ENCODE results near the gene GMEB1.
"Not testable (repeated sequence)": the region's sequence is repeated elsewhere in the genome, so short reads cannot be mapped to it uniquely, and the experiment has no call there.

GMEB1 gene

GRCh38 chr1:28675924-28676257 is 7.3 kb downstream of the GMEB1 start:
- no peak overlapping the region for H3K4me3 ChIP-seq (ENCODE audit: low read depth, low read length)
- H3K27ac ChIP-seq (ENCODE audit: low read depth, low read length) = no peak overlapping the region

GRCh38 chr1:28680151-28680550 is 11.6 kb downstream of the GMEB1 start:
- no peak overlapping the region for H3K27ac ChIP-seq (ENCODE audit: low read depth, low read length)
- H3K4me3 ChIP-seq (ENCODE audit: low read depth, low read length) = no peak overlapping the region
- H3K9me3 ChIP-seq (ENCODE audit: control insufficient read depth, insufficient read depth, low read length) = no peaks in the 10 kb centered on the region
- H3K9ac ChIP-seq (ENCODE audit: low read depth, low read length) = no peak overlapping the region
- H3K36me3 ChIP-seq (ENCODE audit: control insufficient read depth, insufficient read depth, low read length) = peaks cover 28% of the 10 kb centered on the region
- H3K4me1 ChIP-seq (ENCODE audit: control insufficient read depth, insufficient read depth, low read length) = no peaks in the 10 kb centered on the region
- no peaks in the 10 kb centered on the region for H3K27me3 ChIP-seq (ENCODE audit: control insufficient read depth, insufficient read depth, low read length)

More at GRCh38 chr1:28675924-28676257, 7.3 kb downstream of the GMEB1 start:
- H3K9ac ChIP-seq (ENCODE audit: low read depth, low read length) = no peak overlapping the region
- H3K4me1 ChIP-seq (ENCODE audit: control insufficient read depth, insufficient read depth, low read length) = no peaks in the 10 kb centered on the region
- no peaks in the 10 kb centered on the region for H3K27me3 ChIP-seq (ENCODE audit: control insufficient read depth, insufficient read depth, low read length)
- H3K36me3 ChIP-seq (ENCODE audit: control insufficient read depth, insufficient read depth, low read length) = 0 out of 2 replicates have a peak, but pooled peaks cover under 1% of the 10 kb centered on the region
- H3K9me3 ChIP-seq (ENCODE audit: control insufficient read depth, insufficient read depth, low read length) = no peaks in the 10 kb centered on the region

GRCh38 chr1:28682840-28683239 is 14.3 kb downstream of the GMEB1 start:
- Histone ChIP-seq H3K9me3 (ENCODE audit: control insufficient read depth, insufficient read depth, low read length) (no peaks in the 10 kb centered on the region), H3K4me1 (ENCODE audit: control insufficient read depth, insufficient read depth, low read length) (no peaks in the 10 kb centered on the region), H3K36me3 (ENCODE audit: control insufficient read depth, insufficient read depth, low read length) (peaks cover 40% of the 10 kb centered on the region), H3K27ac (ENCODE audit: low read depth, low read length) (no peak overlapping the region), H3K4me3 (ENCODE audit: low read depth, low read length) (no peak overlapping the region), H3K9ac (ENCODE audit: low read depth, low read length) (no peak overlapping the region), H3K27me3 (ENCODE audit: control insufficient read depth, insufficient read depth, low read length) (no peaks in the 10 kb centered on the region)

- Histone ChIP-seq H3K4me1 (ENCODE audit: control insufficient read depth, insufficient read depth, low read length) (no peaks in the 10 kb centered on the region), H3K27ac (ENCODE audit: low read depth, low read length) (no peak overlapping the region), H3K27me3 (ENCODE audit: control insufficient read depth, insufficient read depth, low read length) (no peaks in the 10 kb centered on the region), H3K9ac (ENCODE audit: low read depth, low read length) (no peak overlapping the region), H3K4me3 (ENCODE audit: low read depth, low read length) (no peak overlapping the region), H3K36me3 (ENCODE audit: control insufficient read depth, insufficient read depth, low read length) (peaks cover 40% of the 10 kb centered on the region), H3K9me3 (ENCODE audit: control insufficient read depth, insufficient read depth, low read length) (no peaks in the 10 kb centered on the region)
Observed at GRCh38 chr1:28684937-28685336, 16.4 kb downstream of the GMEB1 start.

GRCh38 chr1:28691627-28692026 is 23.0 kb downstream of the GMEB1 start:
- not testable (repeated sequence) for H3K4me3 ChIP-seq (ENCODE audit: low read depth, low read length); H3K9ac ChIP-seq (ENCODE audit: low read depth, low read length); H3K4me1 ChIP-seq (ENCODE audit: control insufficient read depth, insufficient read depth, low read length); H3K27ac ChIP-seq (ENCODE audit: low read depth, low read length); H3K9me3 ChIP-seq (ENCODE audit: control insufficient read depth, insufficient read depth, low read length); H3K27me3 ChIP-seq (ENCODE audit: control insufficient read depth, insufficient read depth, low read length)
- H3K36me3 ChIP-seq (ENCODE audit: control insufficient read depth, insufficient read depth, low read length) = peaks cover 44% of the 10 kb centered on the region

- no peak overlapping the region for H3K9ac ChIP-seq (ENCODE audit: low read depth, low read length)
- H3K9me3 ChIP-seq (ENCODE audit: control insufficient read depth, insufficient read depth, low read length) = no peaks in the 10 kb centered on the region
- H3K27me3 ChIP-seq (ENCODE audit: control insufficient read depth, insufficient read depth, low read length) = no peaks in the 10 kb centered on the region
- H3K4me1 ChIP-seq (ENCODE audit: control insufficient read depth, insufficient read depth, low read length) = no peaks in the 10 kb centered on the region
- H3K27ac ChIP-seq (ENCODE audit: low read depth, low read length) = no peak overlapping the region
- no peak overlapping the region for H3K4me3 ChIP-seq (ENCODE audit: low read depth, low read length)
- peaks cover 50% of the 10 kb centered on the region for H3K36me3 ChIP-seq (ENCODE audit: control insufficient read depth, insufficient read depth, low read length)
Observed at GRCh38 chr1:28703629-28704028, 35.0 kb downstream of the GMEB1 start.

- Histone ChIP-seq H3K9me3 (ENCODE audit: control insufficient read depth, insufficient read depth, low read length) (no peaks in the 10 kb centered on the region), H3K27ac (ENCODE audit: low read depth, low read length) (no peak overlapping the region), H3K4me3 (ENCODE audit: low read depth, low read length) (no peak overlapping the region), H3K27me3 (ENCODE audit: control insufficient read depth, insufficient read depth, low read length) (no peaks in the 10 kb centered on the region), H3K36me3 (ENCODE audit: control insufficient read depth, insufficient read depth, low read length) (peaks cover 34% of the 10 kb centered on the region), H3K4me1 (ENCODE audit: control insufficient read depth, insufficient read depth, low read length) (no peaks in the 10 kb centered on the region), H3K9ac (ENCODE audit: low read depth, low read length) (no peak overlapping the region)
Observed at GRCh38 chr1:28716336-28716735, 47.8 kb downstream of the GMEB1 start.

GRCh38 chr1:28718166-28718565 is 49.6 kb downstream of the GMEB1 start:
- Histone ChIP-seq H3K36me3 (ENCODE audit: control insufficient read depth, insufficient read depth, low read length) (peaks cover 19% of the 10 kb centered on the region), H3K27me3 (ENCODE audit: control insufficient read depth, insufficient read depth, low read length) (no peaks in the 10 kb centered on the region), H3K9me3 (ENCODE audit: control insufficient read depth, insufficient read depth, low read length) (no peaks in the 10 kb centered on the region), H3K9ac (ENCODE audit: low read depth, low read length) (no peak overlapping the region), H3K4me3 (ENCODE audit: low read depth, low read length) (no peak overlapping the region), H3K27ac (ENCODE audit: low read depth, low read length) (no peak overlapping the region), H3K4me1 (ENCODE audit: control insufficient read depth, insufficient read depth, low read length) (no peaks in the 10 kb centered on the region)

- Histone ChIP-seq H3K27ac (ENCODE audit: low read depth, low read length) (no peak overlapping the region), H3K27me3 (ENCODE audit: control insufficient read depth, insufficient read depth, low read length) (no peaks in the 10 kb centered on the region), H3K4me3 (ENCODE audit: low read depth, low read length) (no peak overlapping the region), H3K4me1 (ENCODE audit: control insufficient read depth, insufficient read depth, low read length) (no peaks in the 10 kb centered on the region), H3K9ac (ENCODE audit: low read depth, low read length) (no peak overlapping the region), H3K9me3 (ENCODE audit: control insufficient read depth, insufficient read depth, low read length) (no peaks in the 10 kb centered on the region), H3K36me3 (ENCODE audit: control insufficient read depth, insufficient read depth, low read length) (peaks cover 13% of the 10 kb centered on the region)
Observed at GRCh38 chr1:28718586-28719331, 50.2 kb downstream of the GMEB1 start.

- peaks cover 9% of the 10 kb centered on the region for H3K36me3 ChIP-seq (ENCODE audit: control insufficient read depth, insufficient read depth, low read length)
- no peaks in the 10 kb centered on the region for H3K4me1 ChIP-seq (ENCODE audit: control insufficient read depth, insufficient read depth, low read length)
- no peaks in the 10 kb centered on the region for H3K9me3 ChIP-seq (ENCODE audit: control insufficient read depth, insufficient read depth, low read length)
- H3K4me3 ChIP-seq (ENCODE audit: low read depth, low read length) = no peak overlapping the region
- no peak overlapping the region for H3K9ac ChIP-seq (ENCODE audit: low read depth, low read length)
- H3K27me3 ChIP-seq (ENCODE audit: control insufficient read depth, insufficient read depth, low read length) = no peaks in the 10 kb centered on the region
- no peak overlapping the region for H3K27ac ChIP-seq (ENCODE audit: low read depth, low read length)
Observed at GRCh38 chr1:28719332-28719619, 50.7 kb downstream of the GMEB1 start.

- Histone ChIP-seq H3K27me3 (ENCODE audit: control insufficient read depth, insufficient read depth, low read length) (no peaks in the 10 kb centered on the region), H3K9ac (ENCODE audit: low read depth, low read length) (no peak overlapping the region), H3K4me1 (ENCODE audit: control insufficient read depth, insufficient read depth, low read length) (no peaks in the 10 kb centered on the region), H3K9me3 (ENCODE audit: control insufficient read depth, insufficient read depth, low read length) (no peaks in the 10 kb centered on the region), H3K4me3 (ENCODE audit: low read depth, low read length) (no peak overlapping the region), H3K27ac (ENCODE audit: low read depth, low read length) (no peak overlapping the region), H3K36me3 (ENCODE audit: control insufficient read depth, insufficient read depth, low read length) (no peaks in the 10 kb centered on the region)
Observed at GRCh38 chr1:28720376-28720775, 51.8 kb downstream of the GMEB1 start.

GRCh38 chr1:28721927-28722326 is 53.3 kb downstream of the GMEB1 start:
- H3K9me3 ChIP-seq (ENCODE audit: control insufficient read depth, insufficient read depth, low read length); H3K27ac ChIP-seq (ENCODE audit: low read depth, low read length); H3K4me3 ChIP-seq (ENCODE audit: low read depth, low read length); H3K4me1 ChIP-seq (ENCODE audit: control insufficient read depth, insufficient read depth, low read length); H3K9ac ChIP-seq (ENCODE audit: low read depth, low read length); H3K27me3 ChIP-seq (ENCODE audit: control insufficient read depth, insufficient read depth, low read length); H3K36me3 ChIP-seq (ENCODE audit: control insufficient read depth, insufficient read depth, low read length): not testable (repeated sequence)
